A673 (cell line): ENCODE measurements around the gene CNPPD1. TPM values are rescaled to one million over a fixed set of nuclear protein-coding genes. Genes with fewer than 3 reads are reported as not detected.

ENCODE experiments used
- BruUV-seq: library from RNA; stranded (reverse); fragments of 400-500 nt; replicated peaks from 2 replicates; lab custom pipeline; 2021; lab: Mats Ljungman, UMichigan
- CTCF ChIA-PET: fragments of 300-600 bp; sonication (Branson Sonifier 250); formaldehyde crosslinking; loops from one replicate; lab custom pipeline; 2022; ENCODE audit warnings: antibody characterized with exemption; lab: Charles Lee
- POLR2A ChIA-PET: fragments of 300-600 bp; sonication (Branson Sonifier 250); formaldehyde crosslinking; loops from one replicate; lab custom pipeline; 2022; ENCODE audit warnings: antibody characterized with exemption; ENCODE audit not compliant: low non-redundant PET; lab: Charles Lee
- DNase-seq: peaks from one replicate; pipeline ENCODE4 v3.0.0-alpha.2; 2015; ENCODE audit warnings: low spot score
- H3K27ac ChIP-seq: fragments of 200-600 bp; sonication (generic); 2 replicates; pipeline ENCODE4 v1.5.1; 2016; ENCODE audit warnings: mixed run types, low read depth, mild to moderate bottlenecking, mixed read lengths, antibody characterized with exemption, low read length; ENCODE audit not compliant: poor library complexity, severe bottlenecking
- H3K27me3 ChIP-seq: fragments of 200-600 bp; sonication (generic); replicated peaks from 2 replicates; pipeline ENCODE4 v1.6.1; 2017; ENCODE audit warnings: mixed run types, low read depth, mild to moderate bottlenecking, mixed read lengths, antibody characterized with exemption, low read length; ENCODE audit not compliant: insufficient read depth, poor library complexity
- H3K36me3 ChIP-seq: fragments of 200-600 bp; sonication (generic); 2 replicates; pipeline ENCODE4 v1.6.1; 2016; ENCODE audit warnings: mixed run types, mild to moderate bottlenecking, mixed read lengths, antibody characterized with exemption, low read length; ENCODE audit not compliant: insufficient read depth, poor library complexity, severe bottlenecking
- H3K4me1 ChIP-seq: fragments of 200-600 bp; sonication (generic); 2 replicates; pipeline ENCODE4 v1.6.1; 2017; ENCODE audit warnings: mixed run types, mild to moderate bottlenecking, mixed read lengths, antibody characterized with exemption, low read length; ENCODE audit not compliant: insufficient read depth, poor library complexity, severe bottlenecking
- H3K4me3 ChIP-seq: fragments of 200-600 bp; sonication (generic); 2 replicates; pipeline ENCODE4 v1.5.1; 2016; ENCODE audit warnings: low read depth, mixed run types, mild to moderate bottlenecking, mixed read lengths, low read length; ENCODE audit not compliant: poor library complexity, severe bottlenecking
- H3K9me3 ChIP-seq: fragments of 200-600 bp; sonication (generic); 2 replicates; pipeline ENCODE4 v1.6.1; 2016; ENCODE audit warnings: mixed run types, low read depth, mild to moderate bottlenecking, mixed read lengths, antibody characterized with exemption, low read length; ENCODE audit not compliant: poor library complexity, severe bottlenecking
- CTCF ChIP-seq: fragments of 300-800, 200-600 bp; sonication (generic); conservative IDR thresholded peaks from 2 replicates; pipeline ENCODE4 v1.5.1; 2017; ENCODE audit warnings: low read depth, mild to moderate bottlenecking, antibody characterized with exemption, low read length, moderate library complexity, mixed read lengths
- EZH2 ChIP-seq: fragments of 200-600 bp; sonication (generic); IDR thresholded peaks from 2 replicates; pipeline ENCODE4 v1.6.1; 2017; ENCODE audit warnings: borderline replicate concordance, low read depth, mild to moderate bottlenecking, mixed read lengths, antibody characterized with exemption, low read length; ENCODE audit not compliant: poor library complexity, severe bottlenecking
- intact Hi-C: fragments of 100-400 bp; cut with micrococcal nuclease; formaldehyde crosslinking; loops from one replicate; pipeline ENCODE4 v1.10.0; 2022; ENCODE audit not compliant: unreplicated experiment
- total RNA-seq: library from RNA; stranded (reverse); gene quantifications from 2 replicates; pipeline ENCODE4 v1.2.3, GENCODE V29; 2021

Gene CNPPD1
- total RNA-seq, 1 experiment from 2014 or later: 38.0 TPM

GRCh38 chr2:219210196-219210885 lies 33.6 kb upstream of the CNPPD1 start:
- CTCF ChIA-PET: no interaction called here
- Histone ChIP-seq H3K4me3 (no peak overlapping the region), H3K4me1 (peaks cover 15% of the 10 kb centered on the region), H3K36me3 (peaks cover 59% of the 10 kb centered on the region), H3K9me3 (no peaks in the 10 kb centered on the region), H3K27me3 (no peaks in the 10 kb centered on the region), H3K27ac (no peak overlapping the region)
- intact Hi-C loops: no loop called here
- BruUV-seq: TSS peak; percentile 3
- POLR2A ChIA-PET: no interaction called here
- DNase-seq: no peak
- TF ChIP-seq CTCF (no peak), EZH2 (no peak)

DNA sequence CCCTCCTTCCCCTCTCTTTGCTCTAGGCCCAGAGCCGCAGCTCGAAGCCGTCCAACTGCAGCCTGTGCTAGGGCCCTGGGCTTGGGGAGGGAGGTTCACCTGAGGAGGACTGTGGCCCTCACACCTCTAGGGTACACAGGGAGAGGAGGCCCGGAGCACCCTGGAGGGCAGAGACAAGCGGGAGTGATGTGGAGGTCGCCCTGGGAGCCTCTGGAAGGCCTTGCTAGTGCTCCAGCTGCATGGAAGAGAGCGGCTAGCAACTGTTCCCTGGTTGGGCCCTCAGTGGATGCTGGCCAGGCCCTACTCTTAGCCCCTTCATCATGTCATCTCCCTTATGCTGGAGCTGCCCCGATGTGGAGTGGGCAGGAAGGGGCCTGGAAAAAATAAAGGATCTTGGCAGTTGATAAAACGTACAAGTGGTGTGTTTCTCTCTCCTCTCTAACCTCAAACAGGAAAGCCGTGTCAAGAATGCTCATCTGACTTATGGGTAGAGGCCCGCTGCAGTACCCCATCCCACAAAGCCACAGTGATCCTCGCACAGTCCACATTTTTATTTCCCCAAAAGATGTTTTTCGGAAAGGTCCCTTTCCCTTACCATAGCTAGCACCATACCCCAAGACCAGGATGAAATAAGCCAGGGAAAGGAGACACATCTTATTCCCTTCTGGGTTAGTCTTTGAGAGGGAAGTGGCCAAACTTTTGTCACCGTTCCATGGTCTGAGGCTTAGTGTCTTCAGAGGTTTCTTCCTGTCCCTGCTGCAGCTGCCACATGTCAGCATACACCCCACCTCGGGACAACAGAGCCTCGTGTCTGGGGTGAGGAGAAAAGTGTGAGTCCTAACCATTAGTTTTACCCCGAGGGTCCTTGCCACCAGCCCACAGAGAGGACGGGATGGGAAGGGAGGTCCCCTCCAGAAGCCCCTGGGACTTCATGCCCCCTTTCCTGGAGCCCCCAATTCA lies 32.8 kb upstream of the CNPPD1 start:
- ChIA-PET POLR2A (interaction anchor here (0.6 kb wide), 1 partner anchor 20 kb away, joined by 4 read pairs; no protein-coding TSS in a partner anchor), CTCF (no interaction called here)
- peak overlapping the region; percentile 68 for H3K27ac ChIP-seq
- no peaks in the 10 kb centered on the region for H3K9me3 ChIP-seq
- H3K4me1 ChIP-seq: peaks cover 15% of the 10 kb centered on the region
- DNase-seq: no peak
- TF ChIP-seq EZH2 (no peak), CTCF (no peak)
- intact Hi-C loops: no loop called here
- no peak overlapping the region for H3K4me3 ChIP-seq
- no peaks in the 10 kb centered on the region for H3K27me3 ChIP-seq
- peaks cover 50% of the 10 kb centered on the region for H3K36me3 ChIP-seq
- BruUV-seq: no TSS peak

GRCh38 chr2:219207884-219208740 lies 31.4 kb upstream of the CNPPD1 start:
- H3K4me3 ChIP-seq: no peak overlapping the region
- POLR2A ChIA-PET: interaction anchor here (0.6 kb wide), 1 partner anchor 180 kb away, joined by 3 read pairs; no protein-coding TSS in a partner anchor
- H3K9me3 ChIP-seq: no peaks in the 10 kb centered on the region
- peak overlapping the region; percentile 68 for H3K27ac ChIP-seq
- H3K27me3 ChIP-seq: no peaks in the 10 kb centered on the region
- peaks cover 36% of the 10 kb centered on the region for H3K36me3 ChIP-seq
- intact Hi-C loops: no loop called here
- H3K4me1 ChIP-seq: peaks cover 15% of the 10 kb centered on the region
- CTCF ChIA-PET: no interaction called here
- DNase-seq: peak; percentile 61
- TF ChIP-seq EZH2: no peak
- TF ChIP-seq CTCF: no peak
- BruUV-seq: no TSS peak
